Pancreas (tissue), 10 donors: ENCODE data around the gene TAC4. TPM values are rescaled to one million over a fixed set of nuclear protein-coding genes. Genes with fewer than 3 reads are reported as not detected.
A peak's percentile ranks its signal among the peaks of the same experiment; 100 is the strongest.

ENCODE experiments used
- ATAC-seq, 4 donors: fragments of 200-7000 bp; cut with Tn5 transposase; one replicate each; pipeline versions ENCODE4 v1.8.0 to v1.9.1; 2020; ENCODE audit warnings: mild to moderate bottlenecking in 4 of 4, moderate library complexity in 4 of 4
- DNase-seq, 6 donors: peaks; one replicate each; pipeline ENCODE4 v3.0.0-alpha.2; 2020
- FAIRE-seq: peaks from 2 replicates; lab custom pipeline; 2012; peaks lifted over from hg19 to GRCh38; lab: Jason Lieb, UNC
- H3K27ac ChIP-seq, 4 donors: fragments of 200-600 bp; sonication (generic); 1 replicate in 3 of 4; 2 replicates in 1 of 4; pipeline versions ENCODE4 v1.5.0 to v1.8.0; 2020
- H3K27me3 ChIP-seq, 4 donors: fragments of 200-600 bp; one replicate each; pipeline ENCODE4 v1.8.0; 2021
- H3K36me3 ChIP-seq, 3 donors: fragments of 200-600 bp; sonication (generic) in 1 of 3; one replicate each; pipeline versions ENCODE4 v1.5.0 to v1.8.0; 2020 to 2021
- H3K4me1 ChIP-seq, 3 donors: fragments of 200-600 bp; one replicate each; pipeline ENCODE4 v1.8.0; 2021
- H3K4me3 ChIP-seq, 4 donors: fragments of 200-600 bp; sonication (generic) in 2 of 4; one replicate each; pipeline versions ENCODE4 v1.5.0 to v1.8.0; 2020 to 2021
- H3K9me3 ChIP-seq, 4 donors: fragments of 200-600 bp; one replicate each; pipeline ENCODE4 v1.8.0; 2021
- CTCF ChIP-seq, 4 donors: fragments of 200-600 bp; sonication (generic) in 3 of 4; IDR thresholded peaks; one replicate each; pipeline versions ENCODE4 v1.5.0 to v1.8.0; 2021; ENCODE audit warnings: antibody characterized with exemption in 4 of 4
- WGBS, 2 donors: extraction: QIAGEN DNeasy Blood & Tissue Kit; methylation state at CpG; one replicate each; pipeline ENCODE4 v1.1.7; 2013; 5-methylcytosine and 5-hydroxymethylcytosine counted together
- intact Hi-C, 3 donors: fragments of 100-400 bp; cut with DNase I; formaldehyde crosslinking; loops; one replicate each; pipeline versions ENCODE4 v1.11.1 to v1.14.2; 2022
- polyA plus RNA-seq, 2 donors: library from polyadenylated mRNA; stranded (reverse); fragments of 200-250 nt; gene quantifications; one replicate each; pipeline ENCODE4 v1.2.3, GENCODE V29; 2013
- total RNA-seq, 6 donors: library from RNA; stranded (reverse); fragmentation: NEBNext Ultra II Directional in 4 of 6; extraction: Animal tissue kit (Norgen Biotek cat#: 25700) in 4 of 6; gene quantifications; one replicate each; pipeline versions ENCODE4 v1.2.1 to v1.2.4, GENCODE V29; 2021 to 2023
- donor health status: healthy with polysubstance abuse.
- donor health status: DM: no; HTN: no; CAD: no; lungs with moderate emphysema.
- donor health status: DM: no; HTN: no; CAD: no.
- donor health status: control.
- donor health status: control.
- donor health status: Bipolar disorder and iron deficiency.
- donor health status: DM: yes; HTN: yes; CAD: no.
- donor health status: DM: no; HTN: no; CAD: no.
- donor health status: DM: no; HTN: no; CAD: no.
- donor health status: DM: yes; HTN: yes; CAD: no.

TAC4 gene
- total and polyA plus RNA-seq, 8 donors = not detected

GRCh38 chr17:49891694-49892389 lies 44.0 kb upstream of the TAC4 start:
- Histone ChIP-seq H3K4me1 (no peaks in the 10 kb centered on the region), H3K4me3 (no peak overlapping the region), H3K27me3 (no peaks in the 10 kb centered on the region), H3K27ac (no peak overlapping the region), H3K36me3 (no peaks in the 10 kb centered on the region), H3K9me3 (no peaks in the 10 kb centered on the region)
- WGBS, 2 donors = 75 to 79% methylated on average over 10 of the region's 10 CpGs
- no peak for TF ChIP-seq CTCF (IDR thresholded peaks at IDR 0.05)
- no peak for ATAC-seq
- intact Hi-C loops = no loop called here
- FAIRE-seq = no peak
- DNase-seq = no peak

GRCh38 chr17:49891271-49891670 lies 43.4 kb upstream of the TAC4 start:
- TF ChIP-seq CTCF (IDR thresholded peaks at IDR 0.05) = no peak
- intact Hi-C loops = no loop called here
- H3K4me3 ChIP-seq = no peak overlapping the region
- WGBS, 2 donors = 75 to 80% methylated on average over 5 of the region's 5 CpGs
- DNase-seq (peak in 1 of 6 donors; percentile 17), FAIRE-seq (no peak), ATAC-seq (no peak)
- H3K27me3 ChIP-seq = no peaks in the 10 kb centered on the region
- no peaks in the 10 kb centered on the region for H3K36me3 ChIP-seq
- no peak overlapping the region for H3K27ac ChIP-seq
- no peaks in the 10 kb centered on the region for H3K4me1 ChIP-seq
- no peaks in the 10 kb centered on the region for H3K9me3 ChIP-seq

- 76 to 87% methylated on average over 20 to 23 of the region's 23 CpGs for WGBS, 2 donors
- Histone ChIP-seq H3K27ac (no peak overlapping the region), H3K4me1 (no peaks in the 10 kb centered on the region), H3K27me3 (no peaks in the 10 kb centered on the region), H3K9me3 (no peaks in the 10 kb centered on the region), H3K36me3 (no peaks in the 10 kb centered on the region), H3K4me3 (no peak overlapping the region)
- no peak for FAIRE-seq
- TF ChIP-seq CTCF (IDR thresholded peaks at IDR 0.05) = no peak
- DNase-seq = peak in 1 of 6 donors; percentile 41
- ATAC-seq = no peak
- intact Hi-C loops = no loop called here
Observed at GRCh38 chr17:49890852-49891251, 43.0 kb upstream of the TAC4 start.

GRCh38 chr17:49890077-49890821 lies 42.4 kb upstream of the TAC4 start:
- DNase-seq (peak in 1 of 6 donors; percentile 39), ATAC-seq (peak in 1 of 4 donors; percentile 15), FAIRE-seq (no peak)
- no peaks in the 10 kb centered on the region for H3K36me3 ChIP-seq
- no peak overlapping the region for H3K4me3 ChIP-seq
- intact Hi-C loops = no loop called here
- TF ChIP-seq CTCF (IDR thresholded peaks at IDR 0.05) = no peak
- WGBS, 2 donors = 77% methylated on average over 33 of the region's 33 CpGs
- no peaks in the 10 kb centered on the region for H3K4me1 ChIP-seq
- H3K27me3 ChIP-seq = no peaks in the 10 kb centered on the region
- H3K9me3 ChIP-seq = no peaks in the 10 kb centered on the region
- H3K27ac ChIP-seq = no peak overlapping the region

- no peaks in the 10 kb centered on the region for H3K4me1 ChIP-seq
- TF ChIP-seq CTCF (IDR thresholded peaks at IDR 0.05) = no peak
- FAIRE-seq = no peak
- no peak overlapping the region for H3K27ac ChIP-seq
- H3K9me3 ChIP-seq = no peaks in the 10 kb centered on the region
- DNase-seq = no peak
- no peak for ATAC-seq
- no peaks in the 10 kb centered on the region for H3K27me3 ChIP-seq
- intact Hi-C loops = no loop called here
- WGBS, 2 donors = 86 to 89% methylated on average over 11 to 12 of the region's 12 CpGs
- no peaks in the 10 kb centered on the region for H3K36me3 ChIP-seq
- no peak overlapping the region for H3K4me3 ChIP-seq
Observed at GRCh38 chr17:49889500-49889899, 41.6 kb upstream of the TAC4 start.
